Neural cell (in vitro differentiated cells): Measurements from ENCODE around the gene ZFPL1. TPM values are rescaled to one million over a fixed set of nuclear protein-coding genes. Genes with fewer than 3 reads are reported as not detected.

Experiments used
- H2AFZ ChIP-seq: fragments of 200-600, 300-800 bp; sonication (generic), shearing (Covaris generic); 2 replicates; pipeline ENCODE4 v1.6.0; 2014; ENCODE audit warnings: low read depth, mild to moderate bottlenecking, antibody characterized with exemption, low read length, moderate library complexity
- H3F3A ChIP-seq: fragments of 200-600 bp; shearing (Covaris generic); 2 replicates; pipeline ENCODE4 v1.6.1; 2016; ENCODE audit warnings: mild to moderate bottlenecking, moderate library complexity, mixed read lengths, antibody characterized with exemption, low read length; ENCODE audit not compliant: insufficient read depth, poor library complexity, severe bottlenecking
- H3K27ac ChIP-seq: fragments of 200-600, 300-800 bp; sonication (generic), shearing (Covaris generic); 2 replicates; pipeline ENCODE4 v1.5.1; 2014; ENCODE audit warnings: mild to moderate bottlenecking, low read length, moderate library complexity
- H3K27me3 ChIP-seq: fragments of 300-800, 200-600 bp; sonication (generic), shearing (Covaris generic); 2 replicates; pipeline ENCODE4 v1.6.0; 2014; ENCODE audit warnings: mild to moderate bottlenecking, low read depth, low read length, moderate library complexity; ENCODE audit not compliant: insufficient read depth
- H3K36me3 ChIP-seq: fragments of 300-800, 200-600 bp; sonication (generic), shearing (Covaris generic); 2 replicates; pipeline ENCODE4 v1.5.1; 2014; ENCODE audit warnings: mild to moderate bottlenecking, antibody characterized with exemption, low read length, moderate library complexity; ENCODE audit not compliant: insufficient read depth
- H3K4me2 ChIP-seq: fragments of 300-800, 200-600 bp; sonication (generic), shearing (Covaris generic); 2 replicates; pipeline ENCODE4 v1.6.0; 2014; ENCODE audit warnings: mild to moderate bottlenecking, low read length
- H3K4me3 ChIP-seq: fragments of 300-800, 200-600 bp; sonication (generic), shearing (Covaris generic); 2 replicates; pipeline ENCODE4 v1.5.1; 2014; ENCODE audit warnings: mild to moderate bottlenecking, low read length, moderate library complexity
- H3K79me2 ChIP-seq: fragments of 200-600 bp; shearing (Covaris generic); replicated peaks from 2 replicates; pipeline ENCODE4 v1.6.0; 2014; ENCODE audit warnings: mild to moderate bottlenecking, low read length, moderate library complexity; ENCODE audit not compliant: insufficient read depth
- H3K9ac ChIP-seq: fragments of 300-800, 200-600 bp; sonication (generic), shearing (Covaris generic); 2 replicates; pipeline ENCODE4 v1.6.1; 2016; ENCODE audit warnings: mild to moderate bottlenecking, low read length, mixed read lengths
- H3K9me2 ChIP-seq: fragments of 200-600 bp; shearing (Covaris generic); 2 replicates; pipeline ENCODE4 v1.6.1; 2016; ENCODE audit warnings: mild to moderate bottlenecking, low read length, mixed read lengths; ENCODE audit not compliant: insufficient read depth
- H3K9me3 ChIP-seq: fragments of 200-600, 300-800 bp; sonication (generic), shearing (Covaris generic); 2 replicates; pipeline ENCODE4 v1.6.1; 2016; ENCODE audit warnings: mild to moderate bottlenecking, mixed run types, low read length, moderate library complexity, mixed read lengths
- H4K20me1 ChIP-seq: fragments of 200-600 bp; shearing (Covaris generic); 2 replicates; pipeline ENCODE4 v1.6.1; 2016; ENCODE audit warnings: mild to moderate bottlenecking, mixed run types; ENCODE audit not compliant: insufficient read depth
- CTCF ChIP-seq: fragments of 450-650 bp; IDR thresholded peaks from 2 replicates; pipeline ENCODE4 v1.5.1; 2014; ENCODE audit warnings: antibody characterized with exemption, mild to moderate bottlenecking, moderate library complexity; ENCODE audit not compliant: poor library complexity, severe bottlenecking
- EP300 ChIP-seq: fragments of 450-650 bp; conservative IDR thresholded peaks from 2 replicates; pipeline ENCODE4 v1.6.1; 2014; ENCODE audit warnings: antibody characterized with exemption, mild to moderate bottlenecking, moderate library complexity; ENCODE audit not compliant: poor library complexity, severe bottlenecking
- EZH2 ChIP-seq: fragments of 200-600, 300-800 bp; shearing (Covaris generic), sonication (generic); IDR thresholded peaks from 2 replicates; pipeline ENCODE4 v1.6.1; 2014; ENCODE audit warnings: antibody characterized with exemption, low read length, borderline replicate concordance, mild to moderate bottlenecking; ENCODE audit not compliant: insufficient read depth, poor library complexity, severe bottlenecking
- MXI1 ChIP-seq: fragments of 450-650 bp; conservative IDR thresholded peaks from 2 replicates; pipeline ENCODE4 v1.6.1; 2014; ENCODE audit warnings: antibody characterized with exemption, mild to moderate bottlenecking; ENCODE audit not compliant: poor library complexity, severe bottlenecking
- POLR2AphosphoS5 ChIP-seq: IDR thresholded peaks from 2 replicates; pipeline ENCODE4 v1.6.1; 2012
- RAD21 ChIP-seq: fragments of 450-650 bp; conservative IDR thresholded peaks from 2 replicates; pipeline ENCODE4 v1.6.1; 2014; ENCODE audit warnings: antibody characterized with exemption, mild to moderate bottlenecking, moderate library complexity
- REST ChIP-seq: IDR thresholded peaks from 2 replicates; pipeline ENCODE4 v1.6.1; 2012; ENCODE audit warnings: borderline replicate concordance
- SMC3 ChIP-seq: fragments of 450-650 bp; conservative IDR thresholded peaks from 2 replicates; pipeline ENCODE4 v1.6.1; 2014; ENCODE audit warnings: antibody characterized with exemption, mild to moderate bottlenecking, moderate library complexity; ENCODE audit not compliant: poor library complexity
- TAF1 ChIP-seq: IDR thresholded peaks from 2 replicates; pipeline ENCODE4 v1.6.1; 2012; ENCODE audit warnings: low read depth
- polyA plus RNA-seq: library from polyadenylated mRNA; depleted of rRNA; stranded (reverse); fragments of >200 nt; gene quantifications from 2 replicates; pipeline ENCODE4 v1.2.3, GENCODE V29; 2014

ZFPL1 gene
- polyA plus RNA-seq, 1 donor from 2014 or later, result 42.0 TPM

- Histone ChIP-seq H4K20me1 (no peaks in the 10 kb centered on the region), H3K79me2 (peaks cover 16% of the 10 kb centered on the region), H3F3A (peaks cover 5% of the 10 kb centered on the region), H3K9me2 (no peaks in the 10 kb centered on the region), H3K27ac (no peak overlapping the region), H3K4me2 (no peak overlapping the region), H3K27me3 (no peaks in the 10 kb centered on the region), H3K36me3 (no peaks in the 10 kb centered on the region), H2AFZ (no peak overlapping the region), H3K9ac (no peak overlapping the region), H3K9me3 (no peaks in the 10 kb centered on the region), H3K4me3 (peak overlapping the region; percentile 100)
- TF ChIP-seq CTCF (no peak), REST (no peak), MXI1 (no peak), EP300 (no peak), SMC3 (no peak), POLR2AphosphoS5 (no peak), RAD21 (no peak), EZH2 (no peak), TAF1 (no peak)
Measured at GRCh38 chr11:65132238-65132987, 48.4 kb downstream of the ZFPL1 start.

GRCh38 chr11:65132988-65133700 is 49.1 kb downstream of the ZFPL1 start:
- no peaks in the 10 kb centered on the region for H3K36me3 ChIP-seq
- peaks cover 16% of the 10 kb centered on the region for H3K79me2 ChIP-seq
- peak overlapping the region; percentile 95 for H3K4me2 ChIP-seq
- peak overlapping the region; percentile 100 for H3K4me3 ChIP-seq
- TF ChIP-seq CTCF (no peak), EP300 (no peak), EZH2 (no peak), MXI1 (no peak), TAF1 (no peak), SMC3 (no peak), RAD21 (no peak), POLR2AphosphoS5 (no peak), REST (no peak)
- no peaks in the 10 kb centered on the region for H3K9me2 ChIP-seq
- H2AFZ ChIP-seq, result no peak overlapping the region
- H3K9ac ChIP-seq, result peak overlapping the region; percentile 97
- H3K27ac ChIP-seq, result peak overlapping the region; percentile 98
- H3K9me3 ChIP-seq, result no peaks in the 10 kb centered on the region
- no peaks in the 10 kb centered on the region for H4K20me1 ChIP-seq
- peaks cover 5% of the 10 kb centered on the region for H3F3A ChIP-seq
- no peaks in the 10 kb centered on the region for H3K27me3 ChIP-seq
